ENCODE results near the gene MICU1.

The MICU1 gene

DNA sequence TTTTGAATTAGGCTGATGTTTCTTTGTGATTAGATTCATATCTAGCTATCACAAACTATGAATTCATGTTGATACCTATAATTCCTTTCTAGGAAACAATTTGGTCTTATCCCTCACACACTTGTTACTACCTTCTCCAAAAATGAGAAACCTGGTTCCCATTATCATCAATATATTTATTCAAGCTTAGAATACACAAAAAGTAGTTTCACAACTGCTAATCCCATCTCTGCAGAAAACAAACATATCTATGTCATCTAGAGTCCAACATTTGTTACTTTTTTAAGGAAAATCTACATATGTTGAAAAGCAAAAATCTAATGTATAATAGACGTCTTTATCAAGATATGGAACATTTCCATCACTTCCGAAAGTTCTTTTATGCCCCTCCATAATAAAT is 110.4 kb downstream of the MICU1 start:
- no peak for DNase-seq (ENCODE audit: low read depth)
- no peak overlapping the region for H3K4me3 ChIP-seq (ENCODE audit: low read depth, low read length)

DNA sequence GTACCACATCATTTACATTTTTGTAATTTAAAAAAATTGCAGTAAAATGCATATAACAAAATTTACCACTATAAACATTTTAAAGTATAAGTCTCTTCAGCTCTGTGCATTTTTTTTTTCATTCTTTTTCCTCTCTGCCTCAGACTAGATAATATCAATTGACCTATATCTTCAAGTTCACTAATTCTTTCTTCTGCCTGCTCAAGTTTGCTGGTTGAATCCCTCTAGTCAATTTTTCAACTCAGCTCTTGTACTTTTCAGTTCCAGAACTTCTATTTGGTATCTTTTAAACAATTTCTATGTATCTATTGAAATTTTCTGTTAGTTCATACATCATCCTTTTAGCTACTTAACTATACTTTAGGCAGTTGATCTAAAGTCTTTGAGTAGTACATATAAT is 112.0 kb downstream of the MICU1 start:
- H3K4me3 ChIP-seq (ENCODE audit: low read depth, low read length): no peak overlapping the region
- DNase-seq (ENCODE audit: low read depth): no peak

DNA sequence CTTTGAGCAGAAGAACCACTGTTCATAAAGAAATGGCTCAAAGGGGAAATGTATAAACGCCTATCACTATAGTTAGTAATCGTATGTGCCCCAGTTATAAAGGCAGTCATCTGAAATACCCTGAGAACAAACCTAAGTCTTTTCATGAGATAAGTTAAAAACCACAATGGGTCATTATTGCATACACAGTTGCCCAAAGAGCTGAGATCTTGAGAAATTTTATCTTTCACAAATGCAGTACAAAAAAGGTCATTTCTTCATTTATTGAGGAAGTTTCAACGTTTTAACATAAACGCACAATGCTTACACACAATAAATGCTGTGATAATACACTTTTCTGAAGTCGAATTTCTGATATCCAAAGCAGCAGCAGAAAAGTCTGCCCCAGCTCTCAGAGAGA is 114.4 kb downstream of the MICU1 start:
- DNase-seq (ENCODE audit: low read depth): no peak
- no peak overlapping the region for H3K4me3 ChIP-seq (ENCODE audit: low read depth, low read length)

DNA sequence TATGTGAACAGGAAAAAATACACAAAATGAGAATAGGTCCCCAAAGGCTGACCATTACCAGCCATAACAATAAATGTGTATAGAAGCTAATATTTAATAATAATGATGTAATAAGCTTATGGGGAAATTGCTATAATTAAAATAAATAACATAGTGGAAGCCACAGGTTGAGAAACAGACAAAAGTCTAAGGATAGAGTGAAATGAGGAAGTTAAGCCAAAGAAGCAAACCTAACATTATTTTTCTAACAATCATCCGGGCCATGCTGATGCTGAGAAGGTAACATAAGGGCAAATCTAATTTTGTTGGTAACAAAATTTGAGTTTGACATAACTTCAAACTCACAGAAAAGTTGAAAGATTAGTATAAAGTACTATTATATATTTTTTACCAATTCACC is 115.9 kb downstream of the MICU1 start:
- no peak for DNase-seq (ENCODE audit: low read depth)
- no peak overlapping the region for H3K4me3 ChIP-seq (ENCODE audit: low read depth, low read length)

DNA sequence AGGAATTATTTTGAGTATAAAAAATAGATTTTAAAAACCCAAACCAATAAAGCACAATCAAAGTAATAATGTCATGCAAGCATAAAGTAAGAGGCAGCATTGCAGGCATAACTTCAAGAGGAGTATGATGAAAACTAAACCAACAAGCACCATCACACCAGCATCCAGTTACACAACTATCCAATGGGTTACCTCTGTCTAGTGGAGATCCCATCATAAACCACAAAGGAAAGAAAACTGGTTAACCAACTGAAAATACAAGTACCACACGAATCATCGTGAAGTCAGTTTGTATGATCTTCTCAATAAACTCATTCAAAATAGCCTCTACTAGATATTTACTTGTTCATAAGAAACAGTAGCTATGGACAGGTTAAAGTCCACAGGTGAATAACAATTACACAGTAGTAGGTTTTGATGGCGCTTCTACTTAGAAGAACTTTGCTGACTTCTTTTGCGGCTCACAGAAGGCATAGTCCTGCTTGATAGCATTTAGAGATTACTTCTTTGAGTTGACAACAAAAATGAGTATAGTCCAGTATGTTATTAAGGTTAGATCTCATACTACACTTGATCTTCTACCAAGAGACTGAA is 116.6 kb downstream of the MICU1 start:
- H3K4me3 ChIP-seq (ENCODE audit: low read depth, low read length): no peak overlapping the region
- no peak for DNase-seq (ENCODE audit: low read depth)

DNA sequence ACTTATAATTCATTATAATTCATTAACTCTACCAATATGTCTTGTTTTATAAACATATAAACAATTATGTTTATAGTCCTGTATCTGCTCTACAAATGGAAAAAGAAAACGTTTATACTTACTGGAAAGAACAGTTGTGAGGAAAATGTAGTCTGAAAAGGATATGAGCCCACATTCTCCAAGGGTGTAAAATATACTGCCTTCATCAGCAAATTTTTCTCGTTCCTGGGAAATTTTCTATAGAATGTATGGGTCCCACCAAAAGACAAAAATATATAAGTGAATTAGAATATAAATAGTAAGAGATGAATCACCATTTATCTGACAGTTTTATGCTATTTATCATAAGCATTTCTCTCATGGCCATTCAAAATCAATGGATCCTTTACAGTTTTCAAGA is 117.8 kb downstream of the MICU1 start:
- H3K4me3 ChIP-seq (ENCODE audit: low read depth, low read length): no peak overlapping the region
- no peak for DNase-seq (ENCODE audit: low read depth)

DNA sequence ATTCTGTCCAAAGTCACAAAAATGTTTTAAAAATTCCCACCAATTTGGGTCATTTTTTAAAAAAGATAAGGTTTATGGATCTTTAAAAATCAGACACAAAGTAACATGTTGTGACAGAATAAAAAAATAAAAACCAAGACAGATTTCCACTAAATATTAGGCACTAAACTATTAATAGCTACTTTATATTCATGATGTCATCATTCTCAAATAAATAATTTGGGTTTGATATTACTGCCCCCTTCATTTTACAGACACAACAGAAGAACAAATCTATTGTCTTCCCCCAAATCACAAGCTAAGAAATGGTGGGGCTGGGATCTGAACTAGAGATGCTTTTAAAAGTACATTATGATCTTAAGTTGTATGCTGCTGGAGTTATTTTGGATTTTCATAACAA is 119.4 kb downstream of the MICU1 start:
- H3K4me3 ChIP-seq (ENCODE audit: low read depth, low read length): no peak overlapping the region
- DNase-seq (ENCODE audit: low read depth): no peak

DNA sequence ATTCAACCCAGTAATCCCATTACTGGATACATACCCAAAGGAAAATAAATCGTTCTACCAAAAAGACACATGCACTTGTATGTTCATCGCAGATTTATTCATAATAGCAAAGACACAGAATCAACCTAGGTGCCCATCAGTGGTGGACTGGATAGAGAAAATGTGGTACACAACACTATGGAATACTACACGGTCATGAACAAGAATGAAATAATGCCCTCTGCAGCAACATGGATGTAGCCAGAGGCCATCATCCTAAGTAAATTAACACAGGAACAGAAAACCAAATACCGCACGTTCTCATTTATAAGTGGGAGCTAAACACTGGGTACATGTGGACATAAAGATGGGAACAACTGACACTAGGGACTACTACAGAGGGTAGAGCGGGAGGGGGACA is 120.4 kb downstream of the MICU1 start:
- no peak overlapping the region for H3K4me3 ChIP-seq (ENCODE audit: low read depth, low read length)
- DNase-seq (ENCODE audit: low read depth): no peak

DNA sequence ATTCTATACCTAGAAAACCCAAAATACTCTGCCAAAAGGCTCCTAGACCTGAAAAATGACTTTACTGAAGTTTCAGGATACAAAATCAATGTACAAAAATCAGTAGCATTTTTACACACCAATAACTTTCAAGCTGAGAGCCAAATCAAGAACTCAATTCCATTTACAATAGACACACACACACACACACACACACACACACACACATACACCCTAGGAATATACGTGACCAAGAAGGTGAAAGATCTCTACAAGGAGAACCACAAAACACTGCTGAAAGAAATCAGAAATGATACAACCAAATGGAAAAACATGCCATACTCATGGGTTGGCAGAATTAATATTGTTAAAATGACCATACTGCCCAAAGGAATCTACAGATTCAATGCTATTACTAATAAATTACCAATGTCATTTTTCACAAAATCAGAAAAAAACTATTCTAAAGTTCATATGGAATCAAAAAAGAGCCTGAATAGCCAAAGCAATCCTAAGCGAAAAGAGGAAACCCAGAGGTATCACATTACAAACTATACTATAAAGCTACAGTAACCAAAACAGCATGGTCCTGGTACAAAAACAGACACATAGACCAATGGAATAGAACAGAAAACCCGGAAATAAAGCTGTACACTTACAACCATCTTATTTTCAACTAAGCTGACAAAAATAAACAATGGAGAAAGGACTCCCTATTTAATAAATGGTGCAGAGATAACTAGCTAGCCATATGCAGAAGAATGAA is 122.0 kb downstream of the MICU1 start:
- no peak for DNase-seq (ENCODE audit: low read depth)
- no peak overlapping the region for H3K4me3 ChIP-seq (ENCODE audit: low read depth, low read length)

DNA sequence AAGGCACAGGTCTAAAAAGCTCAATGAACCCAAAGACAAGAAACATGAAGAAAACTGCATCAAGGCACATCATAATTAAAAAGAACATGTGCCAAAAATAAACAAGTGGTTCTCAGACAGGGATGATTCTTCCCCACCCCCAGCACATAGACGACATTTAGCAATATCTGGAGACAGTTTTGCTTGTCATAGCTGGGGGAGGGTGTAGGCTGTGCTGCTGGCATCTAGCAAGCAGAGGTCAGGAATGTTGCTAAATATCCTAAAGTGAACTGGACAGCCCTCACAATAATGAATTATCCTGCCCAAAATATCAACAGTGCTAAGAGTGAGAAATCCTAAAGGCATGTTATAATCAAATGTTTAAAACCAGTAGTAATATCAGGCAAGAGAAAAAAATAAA is 122.6 kb downstream of the MICU1 start:
- DNase-seq (ENCODE audit: low read depth): peak; percentile 60
- no peak overlapping the region for H3K4me3 ChIP-seq (ENCODE audit: low read depth, low read length)

DNA sequence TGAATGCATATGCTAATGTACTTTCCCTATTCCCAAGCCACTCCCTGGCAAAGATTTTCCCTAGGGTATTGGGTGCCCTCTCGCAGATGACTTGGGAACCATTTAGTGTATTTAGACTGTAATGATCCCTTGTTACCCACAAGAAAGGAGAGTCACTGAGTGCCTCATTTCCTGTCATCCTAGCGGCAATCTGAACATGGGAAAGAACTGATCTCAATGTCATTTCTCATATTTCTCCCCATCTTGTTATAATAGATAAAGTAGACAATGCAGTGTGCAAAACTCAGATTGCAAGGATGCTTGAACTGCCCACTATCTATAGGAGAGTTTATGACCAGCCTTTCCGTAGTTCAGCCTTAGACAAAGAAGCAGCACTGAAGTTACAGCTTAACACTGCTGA is 123.3 kb downstream of the MICU1 start:
- DNase-seq (ENCODE audit: low read depth): no peak
- H3K4me3 ChIP-seq (ENCODE audit: low read depth, low read length): no peak overlapping the region

DNA sequence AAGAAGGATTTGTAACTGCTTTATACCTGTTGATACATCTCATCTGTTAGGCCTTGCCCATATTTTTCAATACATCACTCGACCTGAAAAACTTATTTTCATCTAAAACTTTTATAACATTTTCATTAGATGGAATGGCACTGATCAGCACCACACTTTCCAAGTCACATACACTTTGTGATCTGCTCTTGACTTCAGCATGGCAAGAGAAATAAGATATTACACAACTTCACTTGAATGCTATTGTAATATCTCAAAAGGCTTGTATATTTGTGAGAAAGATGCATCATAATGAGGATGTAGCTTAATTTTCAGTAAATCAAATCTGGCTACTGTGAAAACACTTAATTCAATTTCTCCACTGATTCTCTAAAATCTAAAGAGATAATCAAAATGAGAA is 126.2 kb downstream of the MICU1 start:
- H3K4me3 ChIP-seq (ENCODE audit: low read depth, low read length): no peak overlapping the region
- DNase-seq (ENCODE audit: low read depth): no peak

DNA sequence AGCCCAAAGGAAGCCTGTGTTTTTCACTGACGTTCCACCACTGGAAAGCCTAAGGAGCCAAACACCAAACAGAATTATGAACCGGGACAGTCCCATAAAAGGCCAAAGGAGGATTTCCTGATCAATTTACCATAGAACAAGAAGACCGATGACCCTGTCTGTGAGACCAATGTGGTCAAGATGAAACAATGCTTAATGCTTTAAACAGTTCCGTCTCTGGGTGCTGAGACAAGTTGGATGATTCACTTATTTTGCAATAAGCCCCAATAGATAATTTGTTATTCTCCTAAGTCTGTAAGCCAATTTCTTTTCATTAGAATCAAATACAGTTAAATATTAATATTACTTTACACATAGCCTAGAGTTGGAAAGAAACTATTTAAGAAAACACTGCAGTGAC is 134.9 kb downstream of the MICU1 start:
- H3K4me3 ChIP-seq (ENCODE audit: low read depth, low read length): no peak overlapping the region
- no peak for DNase-seq (ENCODE audit: low read depth)

DNA sequence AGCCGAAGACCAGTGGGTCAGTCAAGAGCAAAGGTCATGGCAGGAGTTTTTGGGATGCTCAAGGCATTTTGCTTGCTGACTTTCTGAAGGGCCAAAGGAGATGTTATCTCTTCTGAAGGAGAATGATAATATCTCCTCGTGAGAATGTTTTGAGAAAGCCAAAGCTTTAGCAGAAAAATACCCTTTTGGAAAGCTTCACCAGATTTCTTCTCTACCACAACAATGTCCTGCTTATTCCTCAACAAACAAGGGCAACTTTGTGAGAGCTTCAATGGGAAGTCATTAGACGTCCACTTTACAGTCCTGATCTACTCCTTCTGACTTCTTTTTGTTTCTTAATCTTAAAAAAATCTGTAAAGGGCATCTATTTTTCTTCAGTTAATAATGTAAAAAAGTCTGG is 138.4 kb downstream of the MICU1 start:
- DNase-seq (ENCODE audit: low read depth): no peak
- H3K4me3 ChIP-seq (ENCODE audit: low read depth, low read length): no peak overlapping the region

DNA sequence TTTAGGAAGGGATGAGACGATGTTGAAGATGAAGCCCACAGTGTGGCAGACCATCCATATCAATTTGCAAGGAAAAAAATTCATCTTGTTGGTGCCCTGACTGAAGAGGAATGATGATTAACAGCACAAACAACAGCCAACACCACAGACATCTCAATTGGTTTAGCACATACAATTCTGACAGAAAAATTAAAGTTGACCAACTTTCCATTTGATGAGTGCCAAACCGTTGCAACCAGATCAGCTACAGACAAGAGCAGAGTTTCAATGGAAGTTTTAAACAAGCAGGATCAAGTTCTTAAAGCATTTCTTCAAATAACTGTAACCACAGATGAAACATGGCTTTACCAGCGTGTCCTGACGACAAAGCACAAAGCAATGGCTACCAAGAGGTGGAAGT is 138.8 kb downstream of the MICU1 start:
- H3K4me3 ChIP-seq (ENCODE audit: low read depth, low read length): no peak overlapping the region
- no peak for DNase-seq (ENCODE audit: low read depth)

DNA sequence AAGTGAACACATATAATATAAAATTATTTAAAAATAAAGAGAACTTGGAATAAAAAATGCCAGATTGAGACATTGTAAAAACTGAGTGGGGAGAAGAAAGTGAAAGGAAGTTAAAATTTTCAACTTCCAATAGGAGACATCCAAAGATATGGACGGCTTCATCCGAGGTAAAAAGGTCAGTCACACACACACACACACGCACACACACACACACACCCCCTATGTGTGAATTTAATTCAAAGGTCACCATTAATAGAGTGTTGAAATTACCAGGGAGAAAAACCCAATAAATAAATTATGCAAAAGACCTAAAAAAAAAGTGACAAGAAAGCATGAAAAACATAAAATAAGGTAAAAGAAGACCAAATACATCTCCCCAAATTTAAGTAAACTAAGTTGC is 140.2 kb downstream of the MICU1 start:
- no peak for DNase-seq (ENCODE audit: low read depth)
- no peak overlapping the region for H3K4me3 ChIP-seq (ENCODE audit: low read depth, low read length)

DNA sequence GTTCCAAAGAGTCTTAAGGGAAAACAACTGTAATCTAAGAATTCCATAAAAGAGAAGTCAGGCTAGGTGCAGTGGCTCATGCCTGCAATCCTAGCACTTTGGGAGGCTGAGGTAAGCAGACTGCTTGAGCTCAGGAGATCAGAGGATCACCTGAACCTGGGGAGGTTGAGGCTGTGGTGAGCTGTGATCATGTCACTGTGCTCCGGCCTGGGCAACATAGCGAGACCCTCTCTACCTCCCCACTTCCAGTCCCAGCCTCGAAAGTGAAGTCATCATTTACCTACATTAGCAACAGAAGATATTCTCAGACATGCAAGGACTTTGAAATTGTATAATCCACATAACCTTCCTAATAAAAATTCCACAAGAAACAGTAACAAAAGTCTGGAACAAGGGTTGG is 141.4 kb downstream of the MICU1 start:
- H3K4me3 ChIP-seq (ENCODE audit: low read depth, low read length): no peak overlapping the region
- DNase-seq (ENCODE audit: low read depth): no peak

DNA sequence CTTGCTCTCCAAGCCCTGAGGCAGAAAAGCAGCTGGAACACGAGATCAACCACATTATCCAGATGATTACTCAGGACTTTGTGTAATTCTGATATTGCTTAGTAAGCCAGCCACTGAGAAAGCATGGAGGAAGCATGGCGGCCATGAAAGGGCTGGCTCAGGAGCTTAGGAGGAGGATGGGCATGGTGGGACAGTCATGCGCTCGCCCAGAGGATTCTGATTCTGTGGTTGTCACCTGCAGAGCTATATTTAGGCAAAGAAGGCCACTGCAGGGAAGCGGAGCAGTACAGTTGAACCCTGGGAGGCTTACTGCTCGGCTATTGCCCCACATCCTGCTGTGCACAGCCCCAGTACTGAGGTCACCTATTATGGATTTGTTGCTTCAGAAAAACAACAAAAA is 142.4 kb downstream of the MICU1 start:
- no peak for DNase-seq (ENCODE audit: low read depth)
- H3K4me3 ChIP-seq (ENCODE audit: low read depth, low read length): no peak overlapping the region

DNA sequence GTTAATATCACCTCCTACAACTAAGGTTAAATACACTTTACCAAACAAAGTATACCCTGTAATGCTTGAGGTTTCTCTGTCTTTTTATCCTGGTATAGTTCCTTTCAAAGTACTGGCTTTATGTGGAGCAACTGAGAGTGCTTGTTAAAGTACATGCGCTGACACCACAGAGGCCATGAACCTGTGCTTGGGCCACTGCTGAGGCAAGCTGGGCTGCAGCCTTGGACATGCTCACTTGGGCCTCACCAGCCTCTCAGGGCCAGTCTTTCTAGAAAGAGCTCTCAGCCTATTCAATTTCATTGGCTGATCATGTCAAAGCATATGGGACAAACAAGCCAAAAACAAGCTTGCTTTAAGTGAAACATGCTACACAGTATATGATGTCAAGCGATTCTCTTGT is 145.0 kb downstream of the MICU1 start:
- no peak for DNase-seq (ENCODE audit: low read depth)

DNA sequence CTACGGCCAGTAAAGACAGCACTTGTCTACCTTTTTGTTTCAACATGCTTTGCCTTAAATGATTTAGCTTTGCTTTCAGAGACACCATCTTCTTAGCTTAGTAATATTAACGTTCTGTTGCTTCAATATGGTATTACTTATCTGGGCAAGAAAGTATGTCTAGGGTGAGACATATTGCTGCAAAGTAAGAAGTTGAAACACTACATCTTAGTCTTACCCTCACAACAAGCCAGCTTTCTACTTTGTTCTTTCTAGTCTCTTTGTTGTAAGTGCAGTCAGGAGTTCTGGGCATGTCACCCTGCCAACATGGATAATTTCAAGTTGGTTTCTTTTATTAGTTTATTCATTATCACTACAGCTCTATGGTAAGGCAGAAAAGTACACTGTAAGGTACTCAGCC is 148.4 kb downstream of the MICU1 start:
- H3K4me3 ChIP-seq (ENCODE audit: low read depth, low read length): no peak overlapping the region
- no peak for DNase-seq (ENCODE audit: low read depth)

More for the DNA sequence above, 145.0 kb downstream of the MICU1 start:
- no peak overlapping the region for H3K4me3 ChIP-seq (ENCODE audit: low read depth, low read length)

DNA sequence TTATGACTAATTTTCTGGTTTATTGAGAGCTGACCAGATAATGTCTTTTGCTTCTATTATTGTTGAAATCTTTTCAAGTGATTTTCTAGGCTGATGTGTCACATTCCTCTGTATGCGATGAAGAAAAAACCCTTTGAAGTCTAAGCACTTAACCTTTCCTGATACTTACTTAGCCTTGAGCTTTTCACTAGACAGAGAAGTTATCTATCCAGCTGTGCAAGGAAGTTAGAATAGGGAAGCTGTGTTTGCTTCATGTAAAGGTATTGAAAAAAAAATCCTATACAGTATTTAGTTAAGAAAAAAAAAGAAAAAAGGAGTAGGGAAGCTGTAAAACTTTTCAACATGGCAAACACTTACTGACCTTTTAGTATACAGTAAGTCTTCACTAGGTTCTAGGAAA is 153.6 kb downstream of the MICU1 start:
- H3K4me3 ChIP-seq (ENCODE audit: low read depth, low read length): no peak overlapping the region
- no peak for DNase-seq (ENCODE audit: low read depth)

DNA sequence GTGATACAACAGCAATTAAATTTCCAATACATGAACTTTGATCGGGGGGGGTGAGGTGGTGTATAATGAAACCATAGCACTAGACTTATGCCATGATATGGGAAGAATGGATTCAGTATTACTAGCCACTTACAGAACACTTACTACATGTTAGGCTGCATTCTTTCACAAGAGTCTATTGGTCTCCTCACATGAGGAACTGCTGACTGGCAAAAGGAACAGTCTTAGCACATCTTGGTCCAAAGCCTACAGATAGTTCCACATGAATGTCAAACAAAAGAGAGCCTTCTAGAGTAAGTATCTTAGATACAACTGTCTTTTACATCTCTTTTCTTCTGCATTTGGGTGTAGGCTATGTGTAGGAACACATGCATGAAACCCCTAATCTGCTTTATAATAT is 155.2 kb downstream of the MICU1 start:
- H3K4me3 ChIP-seq (ENCODE audit: low read depth, low read length): no peak overlapping the region
- DNase-seq (ENCODE audit: low read depth): no peak
